K562 (cell line): ENCODE data around the gene ADCY5. TPM values are rescaled to one million over a fixed set of nuclear protein-coding genes. Genes with fewer than 3 reads are reported as not detected.

ENCODE experiments used
- ATAC-seq: fragments of 200-7000 bp; cut with Tn5 transposase; 3 replicates; pipeline ENCODE4 v1.9.1; 2020; ENCODE audit warnings: moderate library complexity
- BruUV-seq: library from RNA; stranded (reverse); fragments of 400-500 nt; replicated peaks from 2 replicates; lab custom pipeline; 2021; lab: Mats Ljungman, UMichigan
- CTCF ChIA-PET: fragments of 300-600 bp; formaldehyde crosslinking; extraction: SDS; loops from one replicate; lab custom pipeline; 2021; ENCODE audit warnings: low intra/inter-chr PET ratio; lab: Yijun Ruan, JAX
- POLR2A ChIA-PET: fragments of 300-600, 350-650 bp; sonication (Branson Sonifier 250); formaldehyde crosslinking; extraction: SDS; loops from one replicate; lab custom pipeline; 2021; ENCODE audit warnings: antibody characterized with exemption, inconsistent platforms; lab: Yijun Ruan, JAX
- DNase-seq, 4 experiments: peaks; one replicate each; pipeline versions ENCODE4 v3.0.0 to v3.0.0-alpha.2; 2011 to 2018; ENCODE audit warnings: low spot score in 3 of 4, mixed read lengths in 3 of 4; ENCODE audit errors: extremely low read depth in 1 of 4
- FAIRE-seq: peaks from 2 replicates; lab custom pipeline; 2011; peaks lifted over from hg19 to GRCh38; lab: Jason Lieb, UNC
- H2AFZ ChIP-seq: 2 replicates; pipeline ENCODE4 v1.6.0; 2011; ENCODE audit warnings: low read depth, low read length, control low read depth, inconsistent platforms
- H3K27ac ChIP-seq: fragments of 200-600 bp; 3 replicates; pipeline ENCODE4 v1.8.0; 2011; ENCODE audit warnings: low read depth, mild to moderate bottlenecking, control low read depth, inconsistent platforms, low read length, moderate library complexity, mixed read lengths; ENCODE audit errors: extremely low read depth
- H3K27me3 ChIP-seq, 2 experiments: fragments of 300-600 bp in 1 of 2; 2 replicates in 1 of 2; 3 replicates in 1 of 2; pipeline versions ENCODE4 v1.6.0 to v1.8.0; 2011; ENCODE audit warnings: inconsistent platforms in 2 of 2, low read length in 2 of 2, mild to moderate bottlenecking in 1 of 2, mixed read lengths in 1 of 2, moderate library complexity in 1 of 2; ENCODE audit not compliant: control insufficient read depth in 2 of 2, insufficient read depth in 2 of 2
- H3K36me3 ChIP-seq: fragments of 300-600 bp; 3 replicates; pipeline ENCODE4 v1.8.0; 2011; ENCODE audit warnings: mild to moderate bottlenecking, low read length, inconsistent platforms; ENCODE audit not compliant: control insufficient read depth, insufficient read depth
- H3K4me1 ChIP-seq, 2 experiments: fragments of 200-600 bp in 1 of 2; replicated peaks in 1 of 2; 2 replicates in 1 of 2; 3 replicates in 1 of 2; pipeline versions ENCODE4 v1.5.1 to v1.8.0; 2011; ENCODE audit warnings: inconsistent platforms in 2 of 2, low read length in 2 of 2, mild to moderate bottlenecking in 1 of 2, mixed read lengths in 1 of 2, moderate library complexity in 1 of 2; ENCODE audit not compliant: control insufficient read depth in 2 of 2, insufficient read depth in 2 of 2
- H3K4me2 ChIP-seq: 2 replicates; pipeline ENCODE4 v1.6.1; 2011; ENCODE audit warnings: low read length, control low read depth, inconsistent platforms, mixed read lengths; ENCODE audit not compliant: insufficient read depth
- H3K4me3 ChIP-seq: fragments of 200-600 bp; sonication (generic), shearing (Covaris generic); 2 replicates; pipeline ENCODE4 v1.5.1; 2016; ENCODE audit warnings: control low read depth, inconsistent platforms
- H3K79me2 ChIP-seq: fragments of 200-600 bp; 3 replicates; pipeline ENCODE4 v1.8.0; 2011; ENCODE audit warnings: low read length, inconsistent platforms; ENCODE audit not compliant: control insufficient read depth, insufficient read depth
- H3K9ac ChIP-seq, 2 experiments: 2 replicates each; pipeline versions ENCODE4 v1.6.0 to v1.6.1; 2011; ENCODE audit warnings: low read depth in 2 of 2, low read length in 2 of 2, control low read depth in 1 of 2, inconsistent platforms in 1 of 2, mild to moderate bottlenecking in 1 of 2, mixed read lengths in 1 of 2; ENCODE audit not compliant: insufficient read depth in 1 of 2
- H3K9me1 ChIP-seq: one replicate; pipeline ENCODE4 v1.6.0; 2011; ENCODE audit warnings: inconsistent platforms, mild to moderate bottlenecking, low read length, moderate library complexity; ENCODE audit not compliant: control insufficient read depth, insufficient read depth
- H3K9me3 ChIP-seq: replicated peaks from 2 replicates; pipeline ENCODE4 v1.5.1; 2011; ENCODE audit warnings: low read depth, low read length, inconsistent platforms; ENCODE audit not compliant: control insufficient read depth, insufficient read depth
- H4K20me1 ChIP-seq: replicated peaks from 2 replicates; pipeline ENCODE4 v1.6.1; 2011; ENCODE audit warnings: low read length, inconsistent platforms, mixed read lengths; ENCODE audit not compliant: control insufficient read depth, insufficient read depth
- BHLHE40 ChIP-seq: IDR thresholded peaks from 2 replicates; pipeline ENCODE4 v1.6.1; 2011; ENCODE audit warnings: low read length, improper control_type of control experiment
- CBX8 ChIP-seq: fragments of 200-600 bp; sonication (generic); IDR thresholded peaks from 2 replicates; pipeline ENCODE4 v1.6.1; 2012; ENCODE audit warnings: borderline replicate concordance, mixed run types, low read depth, mild to moderate bottlenecking, moderate library complexity, mixed read lengths, low read length, control low read depth, inconsistent platforms; ENCODE audit not compliant: poor library complexity, severe bottlenecking; ENCODE audit errors: extremely low read depth
- ELF2 ChIP-seq: fragments of 250-450 bp; sonication (Bioruptor Pico); IDR thresholded peaks from 2 replicates; pipeline ENCODE4 v1.5.0; 2021; ENCODE audit warnings: mild to moderate bottlenecking
- ETV1 ChIP-seq: fragments of 450-650 bp; conservative IDR thresholded peaks from 2 replicates; pipeline ENCODE4 v1.6.1; 2016; ENCODE audit warnings: missing genetic modification characterization, control low read depth, low read depth, missing compliant biosample characterization
- HMGN3 ChIP-seq: IDR thresholded peaks from 2 replicates; pipeline ENCODE4 v1.6.1; 2011; ENCODE audit warnings: borderline replicate concordance, low read depth, mild to moderate bottlenecking, mixed read lengths, low read length; ENCODE audit not compliant: insufficient read length; ENCODE audit errors: extremely low read depth
- RNF219 ChIP-seq: fragments of 250-450 bp; sonication (Bioruptor Pico); IDR thresholded peaks from 2 replicates; pipeline ENCODE4 v1.5.0; 2022; ENCODE audit warnings: mild to moderate bottlenecking
- SAFB2 ChIP-seq: fragments of 200-400 bp; formaldehyde crosslinking; IDR thresholded peaks from 2 replicates; pipeline ENCODE4 v1.6.1; 2018; ENCODE audit warnings: borderline replicate concordance, low read length, low read depth, moderate library complexity; ENCODE audit not compliant: severe bottlenecking
- SLC30A9 ChIP-seq: fragments of 250-450 bp; sonication (Bioruptor Pico); IDR thresholded peaks from 2 replicates; pipeline ENCODE4 v1.8.0; 2022; ENCODE audit warnings: mild to moderate bottlenecking, moderate library complexity
- TCF3 ChIP-seq: sonication (generic); formaldehyde crosslinking; IDR thresholded peaks from 2 replicates; pipeline ENCODE4 v1.4.0; 2020; ENCODE audit warnings: mild to moderate bottlenecking, missing genetic modification reagents
- U2AF2 ChIP-seq: fragments of 200-400 bp; formaldehyde crosslinking; optimal IDR thresholded peaks from 2 replicates; pipeline ENCODE3; 2017; ENCODE audit warnings: low read depth, mild to moderate bottlenecking, low read length
- ZNF507 ChIP-seq: conservative IDR thresholded peaks from 2 replicates; pipeline ENCODE4 v1.6.1; 2017; ENCODE audit warnings: missing genetic modification characterization, missing compliant biosample characterization
- WGBS: fragments of 100-300 bp; shearing (Covaris generic); methylation state at CpG from one replicate; pipeline ENCODE4 v1.1.6; 2016; ENCODE audit warnings: low coverage, mixed read lengths; ENCODE audit not compliant: insufficient coverage; ENCODE audit errors: missing lambda C conversion rate; 5-methylcytosine and 5-hydroxymethylcytosine counted together
- in situ Hi-C: fragments of 300-500 bp; cut with MboI; formaldehyde crosslinking; loops from 4 replicates; pipeline ENCODE4 v1.15.0; 2018; ENCODE audit warnings: inconsistent platforms, mixed read lengths
- intact Hi-C: fragments of 100-400 bp; cut with micrococcal nuclease; formaldehyde crosslinking; loops from 2 replicates; pipeline ENCODE4 v1.14.2; 2022
- polyA plus RNA-seq, 8 experiments: library from polyadenylated mRNA; depleted of rRNA in 4 of 8; stranded (reverse) in 5 of 8; unstranded in 3 of 8; fragments of >200 nt; fragmentation: Nextera tagmentation in 2 of 8; fragmentation: Illumina TruSeq in 1 of 8; extraction: Ambion mirVana in 2 of 8; extraction: Trizol in 1 of 8; gene quantifications; 2 replicates each; pipeline versions ENCODE4 v1.2.1 to v1.2.3, GENCODE V29; 2011 to 2014; ENCODE audit warnings: inconsistent platforms in 1 of 8, missing spikeins in 1 of 8
- total RNA-seq, 7 experiments: library from RNA; depleted of rRNA in 6 of 7; stranded (reverse); fragments of >200 nt in 6 of 7; fragmentation: Illumina TruSeq in 2 of 7; extraction: Trizol in 2 of 7; gene quantifications; 2 replicates each; pipeline versions ENCODE4 v1.2.1 to v1.2.3, GENCODE V29; 2011 to 2021; ENCODE audit warnings: low replicate concordance in 1 of 7

ADCY5 gene
- total and polyA plus RNA-seq, 9 of the 15 experiments (the other 6 are each of a cell fraction or from before 2014, with no cell fraction given) = under 0.01 TPM; not detected in 8

GRCh38 chr3:123318374-123318773, 130.5 kb downstream of the ADCY5 start:
- no peaks in the 10 kb centered on the region for H3K9me3 ChIP-seq
- no TSS peak for BruUV-seq
- no peak overlapping the region for H3K4me3 ChIP-seq
- 0 out of 2 replicates have a peak, but pooled peaks cover 6% of the 10 kb centered on the region for H4K20me1 ChIP-seq
- in situ Hi-C loops (no loop called here), intact Hi-C loops (no loop called here)
- FAIRE-seq = no peak
- H3K27me3 ChIP-seq = peaks cover 10 to 70% of the 10 kb centered on the region in 2 experiments
- no peak for TF ChIP-seq HMGN3
- no peak for TF ChIP-seq CBX8
- TF ChIP-seq ZNF507 (tag) = no peak
- no peak overlapping the region for H3K27ac ChIP-seq
- no peaks in the 10 kb centered on the region for H3K79me2 ChIP-seq
- WGBS = 0% methylated on average over 3 of the region's 3 CpGs
- no peak overlapping the region for H3K9ac ChIP-seq
- CTCF ChIA-PET = no interaction called here
- POLR2A ChIA-PET = no interaction called here
- H3K36me3 ChIP-seq = no peaks in the 10 kb centered on the region
- no peaks in the 10 kb centered on the region for H3K9me1 ChIP-seq
- H2AFZ ChIP-seq = no peak overlapping the region
- H3K4me2 ChIP-seq = no peak overlapping the region
- DNase-seq = no peak
- no peak for ATAC-seq
- H3K4me1 ChIP-seq = no peaks in the 10 kb centered on the region

- in situ Hi-C loops = no loop called here
- no peaks in the 10 kb centered on the region for H3K79me2 ChIP-seq
- H2AFZ ChIP-seq = no peak overlapping the region
- peaks cover 5 to 72% of the 10 kb centered on the region in 2 experiments for H3K27me3 ChIP-seq
- no peak overlapping the region for H3K4me2 ChIP-seq
- no peak overlapping the region for H3K9ac ChIP-seq
- H3K4me1 ChIP-seq = no peaks in the 10 kb centered on the region
- H3K36me3 ChIP-seq = no peaks in the 10 kb centered on the region
- no peak for ATAC-seq
- ChIA-PET POLR2A (no interaction called here), CTCF (no interaction called here)
- 0% methylated on average over 8 of the region's 14 CpGs for WGBS
- H3K27ac ChIP-seq = no peak overlapping the region
- no peak for FAIRE-seq
- no peak for DNase-seq
- intact Hi-C loops = no loop called here
- no peaks in the 10 kb centered on the region for H3K9me3 ChIP-seq
- no peaks in the 10 kb centered on the region for H3K9me1 ChIP-seq
- H4K20me1 ChIP-seq = 0 out of 2 replicates have a peak, but pooled peaks cover 6% of the 10 kb centered on the region
- H3K4me3 ChIP-seq = no peak overlapping the region
- no TSS peak for BruUV-seq
- TF ChIP-seq RNF219 (no peak), SLC30A9 (CRISPR knock-in tag) (no peak), BHLHE40 (no peak), SAFB2 (no peak), ELF2 (CRISPR knock-in tag) (no peak), U2AF2 (no peak), ETV1 (tag) (no peak), TCF3 (CRISPR knock-in tag) (no peak)
Measured at GRCh38 chr3:123317716-123318115, 131.2 kb downstream of the ADCY5 start.
